Retinal pigment epithelial cell (primary cell): Measurements from ENCODE around the gene DCAF4.

Source experiments
- DNase-seq: peaks from one replicate; pipeline ENCODE4 v3.0.0-alpha.2; 2010; ENCODE audit warnings: low read depth
- H3K4me3 ChIP-seq: 2 replicates; pipeline ENCODE4 v1.5.1; 2011; ENCODE audit warnings: mild to moderate bottlenecking, low read length, control low read depth, moderate library complexity
- TF ChIP-seq, protein P1 (sequence below): conservative IDR thresholded peaks from 2 replicates; pipeline ENCODE4 v1.5.1; 2011; ENCODE audit warnings: low read depth, low read length, control low read depth, inconsistent platforms

DCAF4 gene

DNA sequence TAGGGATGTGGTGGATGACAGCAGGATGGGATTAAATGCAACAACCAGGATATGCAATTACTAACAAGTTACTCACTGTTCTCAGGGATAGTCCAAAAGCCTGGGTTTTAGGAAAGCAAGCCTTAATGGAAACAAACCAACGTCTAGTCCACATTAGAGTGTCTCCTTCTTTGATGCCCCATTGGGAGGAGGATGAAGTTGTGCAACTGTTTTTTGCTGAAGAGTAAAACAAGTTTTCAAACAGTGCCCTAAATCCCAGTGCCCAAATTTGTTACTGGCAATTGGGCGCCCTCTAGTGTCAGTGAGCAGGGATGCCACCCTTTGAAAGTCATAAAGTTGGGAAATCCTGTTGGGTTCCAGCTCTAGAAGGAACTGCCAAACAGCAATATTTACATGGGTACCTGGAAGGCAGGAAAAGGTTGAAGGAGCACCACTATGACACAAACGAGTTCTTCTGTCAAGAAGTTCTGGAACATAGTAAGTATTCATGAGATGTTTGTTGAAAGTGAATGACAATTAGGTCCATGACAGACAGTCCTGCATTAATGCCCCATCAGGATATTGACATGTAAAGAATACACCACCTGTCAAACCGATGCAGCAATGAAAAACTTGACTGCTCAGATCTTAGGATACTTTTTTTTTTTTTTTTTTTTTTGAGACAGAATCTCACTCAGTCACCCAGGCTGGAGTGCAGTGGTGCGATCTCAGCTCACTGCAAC is 21.3 kb upstream of the DCAF4 start:
- TF ChIP-seq, protein P1, sequence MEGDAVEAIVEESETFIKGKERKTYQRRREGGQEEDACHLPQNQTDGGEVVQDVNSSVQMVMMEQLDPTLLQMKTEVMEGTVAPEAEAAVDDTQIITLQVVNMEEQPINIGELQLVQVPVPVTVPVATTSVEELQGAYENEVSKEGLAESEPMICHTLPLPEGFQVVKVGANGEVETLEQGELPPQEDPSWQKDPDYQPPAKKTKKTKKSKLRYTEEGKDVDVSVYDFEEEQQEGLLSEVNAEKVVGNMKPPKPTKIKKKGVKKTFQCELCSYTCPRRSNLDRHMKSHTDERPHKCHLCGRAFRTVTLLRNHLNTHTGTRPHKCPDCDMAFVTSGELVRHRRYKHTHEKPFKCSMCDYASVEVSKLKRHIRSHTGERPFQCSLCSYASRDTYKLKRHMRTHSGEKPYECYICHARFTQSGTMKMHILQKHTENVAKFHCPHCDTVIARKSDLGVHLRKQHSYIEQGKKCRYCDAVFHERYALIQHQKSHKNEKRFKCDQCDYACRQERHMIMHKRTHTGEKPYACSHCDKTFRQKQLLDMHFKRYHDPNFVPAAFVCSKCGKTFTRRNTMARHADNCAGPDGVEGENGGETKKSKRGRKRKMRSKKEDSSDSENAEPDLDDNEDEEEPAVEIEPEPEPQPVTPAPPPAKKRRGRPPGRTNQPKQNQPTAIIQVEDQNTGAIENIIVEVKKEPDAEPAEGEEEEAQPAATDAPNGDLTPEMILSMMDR, result peak; percentile 97
- no peak overlapping the region for H3K4me3 ChIP-seq
- no peak for DNase-seq

GRCh38 chr14:72906316-72906715 is 19.9 kb upstream of the DCAF4 start:
- H3K4me3 ChIP-seq, result no peak overlapping the region
- TF ChIP-seq, protein P1, result no peak
- DNase-seq, result peak; percentile 38

DNA sequence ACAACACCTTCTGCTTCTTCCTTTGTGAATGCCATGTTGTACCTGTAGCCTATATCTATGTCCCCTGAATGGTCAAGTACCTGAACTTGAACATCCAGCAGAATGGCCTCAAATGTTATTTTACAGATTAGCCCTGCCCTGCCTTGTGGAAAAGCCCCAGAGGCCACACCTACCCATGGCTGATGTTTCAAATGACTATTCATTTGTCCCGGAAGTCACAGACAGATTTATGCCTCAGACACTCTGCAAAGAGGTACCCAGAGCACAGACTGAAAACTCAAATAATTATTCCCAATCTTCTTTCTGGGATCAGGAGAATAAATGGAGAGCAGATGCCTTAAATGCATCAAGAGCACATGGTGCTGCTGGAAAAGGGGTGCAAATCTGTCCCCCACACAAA is 19.4 kb upstream of the DCAF4 start:
- no peak overlapping the region for H3K4me3 ChIP-seq
- DNase-seq, result no peak
- TF ChIP-seq, protein P1, result no peak

GRCh38 chr14:72907886-72908285 is 18.4 kb upstream of the DCAF4 start:
- no peak for DNase-seq
- no peak overlapping the region for H3K4me3 ChIP-seq
- TF ChIP-seq, protein P1, result no peak

DNA sequence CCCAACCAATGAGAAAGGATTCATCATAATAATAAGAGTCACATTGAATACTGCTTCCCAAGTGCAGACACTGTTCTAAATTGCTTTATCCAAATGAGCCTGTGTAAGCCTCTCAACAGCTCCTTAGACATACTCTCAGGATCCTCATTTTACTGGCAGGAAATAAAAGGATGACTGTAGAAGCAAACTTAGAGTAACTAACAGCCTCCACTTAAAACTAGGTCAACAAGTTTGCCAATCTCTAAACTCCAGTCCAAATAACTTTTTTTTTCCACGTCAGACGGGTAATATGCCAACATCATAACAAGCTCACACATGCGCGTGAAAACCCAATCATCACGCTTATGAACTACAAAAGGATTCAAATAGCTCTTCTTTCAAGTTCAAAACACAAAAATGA is 17.1 kb upstream of the DCAF4 start:
- no peak for DNase-seq
- TF ChIP-seq, protein P1, result no peak
- H3K4me3 ChIP-seq, result no peak overlapping the region

GRCh38 chr14:72913809-72914208 is 12.5 kb upstream of the DCAF4 start:
- DNase-seq, result no peak
- TF ChIP-seq, protein P1, result no peak
- H3K4me3 ChIP-seq, result no peak overlapping the region

DNA sequence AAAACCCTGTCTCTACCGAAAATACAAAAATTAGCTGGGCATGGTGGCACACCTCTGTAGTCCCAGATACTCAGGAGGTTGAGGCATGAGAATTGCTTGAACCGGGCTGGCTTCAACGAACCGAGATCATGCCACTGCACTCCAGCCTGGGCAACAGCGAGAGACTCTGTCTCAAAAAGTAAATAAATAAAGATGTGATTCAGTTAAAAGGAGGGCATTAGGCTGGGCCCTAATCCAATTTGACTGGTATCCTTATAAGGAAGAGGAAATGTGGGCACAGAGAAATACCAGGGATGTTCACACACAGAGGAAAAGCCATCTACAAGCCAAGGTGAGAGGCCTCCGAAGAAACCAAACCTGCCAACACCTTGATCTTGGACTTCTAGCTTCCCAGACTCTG is 10.1 kb upstream of the DCAF4 start:
- H3K4me3 ChIP-seq, result no peak overlapping the region
- TF ChIP-seq, protein P1, result no peak
- no peak for DNase-seq
